NCI-H2081 (cell line): Measurements from ENCODE around the gene ANKRD53.
"Not testable (repeated sequence)": the region's sequence is repeated elsewhere in the genome, so short reads cannot be mapped to it uniquely, and the experiment has no call there.

Experiments
- DNase-seq, 2 experiments: peaks; one replicate each; lab custom pipeline; 2025; lab: John Stamatoyannopoulos, UW

ANKRD53 gene

GRCh38 chr2:70991142-70991541 lies 12.7 kb downstream of the ANKRD53 start:
- no peak for DNase-seq

- DNase-seq, result no peak
Observed at GRCh38 chr2:70991742-70992141, 13.3 kb downstream of the ANKRD53 start.

- no peak for DNase-seq
Observed at GRCh38 chr2:70992945-70993853, 14.8 kb downstream of the ANKRD53 start.

- DNase-seq, result no peak
Observed at GRCh38 chr2:70994009-70994698, 15.7 kb downstream of the ANKRD53 start.

- peak; percentile 72 to 82 for DNase-seq
Observed at GRCh38 chr2:70994699-70995425, 16.4 kb downstream of the ANKRD53 start, which contains the start of gene TEX261. Gene TEX261 (minus strand): TSS chr2:70994873. CDS start chr2:70994757, 116 bp downstream.

GRCh38 chr2:70995426-70995729 lies 16.9 kb downstream of the ANKRD53 start:
- peak; percentile 33 to 74 for DNase-seq

- not testable (repeated sequence) for DNase-seq
Observed at GRCh38 chr2:70998885-70999284, 20.5 kb downstream of the ANKRD53 start.

- no peak for DNase-seq
Observed at GRCh38 chr2:70999362-70999761, 20.9 kb downstream of the ANKRD53 start.

GRCh38 chr2:70999931-71000330 lies 21.5 kb downstream of the ANKRD53 start:
- not testable (repeated sequence) for DNase-seq

- DNase-seq, result peak; percentile 58
Observed at GRCh38 chr2:71000780-71001591, 22.6 kb downstream of the ANKRD53 start.

- no peak for DNase-seq
Observed at GRCh38 chr2:71001592-71001927, 23.1 kb downstream of the ANKRD53 start.

- DNase-seq, result no peak
Observed at GRCh38 chr2:71001981-71002570, 23.6 kb downstream of the ANKRD53 start.

GRCh38 chr2:71003396-71003795 lies 25.0 kb downstream of the ANKRD53 start:
- no peak for DNase-seq

GRCh38 chr2:71003966-71004755 lies 25.7 kb downstream of the ANKRD53 start:
- no peak for DNase-seq

- DNase-seq, result no peak
Observed at GRCh38 chr2:71004857-71005256, 26.4 kb downstream of the ANKRD53 start.

GRCh38 chr2:71005271-71006202 lies 27.1 kb downstream of the ANKRD53 start:
- DNase-seq, result no peak

GRCh38 chr2:71006323-71006722 lies 27.9 kb downstream of the ANKRD53 start:
- DNase-seq, result no peak

GRCh38 chr2:71006955-71007799 lies 28.7 kb downstream of the ANKRD53 start:
- DNase-seq, result no peak

- DNase-seq, result no peak
Observed at GRCh38 chr2:71008342-71008741, 29.9 kb downstream of the ANKRD53 start.
